ENCODE data around the gene HIVEP3.

The HIVEP3 gene

GRCh38 chr1:41844781-41845272, 73.9 kb downstream of the HIVEP3 start:
- no peak for DNase-seq

- DNase-seq = no peak
Measured at GRCh38 chr1:41844255-41844654, 74.5 kb downstream of the HIVEP3 start.

GRCh38 chr1:41842993-41843755, 75.5 kb downstream of the HIVEP3 start:
- no peak for DNase-seq

DNA sequence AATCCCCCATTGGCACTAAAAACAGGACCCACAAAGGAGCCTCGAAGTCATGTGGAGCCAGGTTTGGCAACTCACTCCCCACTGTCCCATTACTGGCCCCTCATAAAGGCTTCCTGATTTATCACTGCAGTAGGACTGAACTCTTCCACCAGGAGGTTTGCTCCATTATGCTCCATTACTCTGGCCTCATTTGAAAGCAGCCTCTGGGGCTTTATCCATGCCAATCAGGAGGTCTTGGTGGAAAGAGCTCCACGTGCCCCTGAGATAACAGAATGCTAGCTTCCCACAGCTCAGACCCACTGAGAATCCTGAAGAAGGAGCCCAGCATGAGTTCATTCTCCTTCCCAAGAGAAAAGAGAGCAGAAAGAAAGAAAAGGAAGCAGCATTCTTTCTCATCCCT, 76.4 kb downstream of the HIVEP3 start:
- DNase-seq = no peak

DNA sequence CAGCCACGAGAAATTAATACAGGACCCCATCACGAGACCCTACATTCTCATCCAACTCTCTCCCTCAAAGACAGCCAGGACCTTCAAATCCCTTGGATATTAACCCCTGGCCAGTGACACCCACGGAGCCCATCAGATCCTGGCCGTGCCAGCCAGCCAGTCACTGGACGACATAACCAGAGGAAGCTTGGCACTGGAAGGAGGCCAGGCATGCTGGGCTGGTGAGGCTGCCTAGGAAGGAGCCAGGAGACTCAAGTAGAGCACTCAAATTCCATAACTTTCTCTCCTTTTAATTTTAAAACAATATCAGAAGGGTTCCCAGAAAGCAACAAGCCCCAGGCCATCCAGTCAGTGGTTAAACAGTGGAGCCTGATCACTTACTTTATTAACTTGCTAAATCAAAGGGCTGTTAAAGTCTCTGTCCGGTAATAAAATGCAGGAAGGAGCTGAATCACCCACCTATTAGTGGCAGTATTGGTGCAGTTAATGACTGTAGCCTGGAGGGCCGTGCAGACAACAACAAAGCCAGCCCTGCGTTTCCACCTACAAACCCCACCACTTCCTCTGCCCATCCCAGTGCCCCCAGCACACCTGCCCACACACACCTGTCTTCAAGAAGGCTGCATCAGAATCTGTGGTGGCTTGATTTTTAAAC, 78.0 kb downstream of the HIVEP3 start:
- no peak for DNase-seq

- no peak for DNase-seq
Measured at GRCh38 chr1:41838266-41838665, 80.5 kb downstream of the HIVEP3 start.

- no peak for DNase-seq
Measured at GRCh38 chr1:41837691-41838090, 81.0 kb downstream of the HIVEP3 start.

DNA sequence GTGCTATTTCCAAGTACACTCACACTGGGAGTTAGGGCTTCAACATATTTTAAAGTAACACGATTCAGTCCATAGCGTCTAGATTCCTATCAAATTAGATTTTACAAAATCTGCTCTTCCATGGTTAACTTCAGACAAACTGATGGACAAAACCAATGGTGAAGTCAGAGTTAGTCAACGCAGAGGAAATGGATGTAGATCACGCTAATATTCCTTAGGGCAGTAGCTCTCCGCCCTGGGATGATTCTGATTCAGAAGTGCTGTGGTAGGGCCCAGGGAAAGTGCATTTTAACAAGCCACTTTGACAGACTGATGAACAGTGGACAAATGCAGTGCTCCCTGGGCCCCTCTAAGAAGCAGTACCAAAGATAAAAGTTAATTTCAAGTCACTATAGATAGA, 83.2 kb downstream of the HIVEP3 start:
- DNase-seq = no peak

- DNase-seq = no peak
Measured at GRCh38 chr1:41833519-41834000, 85.2 kb downstream of the HIVEP3 start.

DNA sequence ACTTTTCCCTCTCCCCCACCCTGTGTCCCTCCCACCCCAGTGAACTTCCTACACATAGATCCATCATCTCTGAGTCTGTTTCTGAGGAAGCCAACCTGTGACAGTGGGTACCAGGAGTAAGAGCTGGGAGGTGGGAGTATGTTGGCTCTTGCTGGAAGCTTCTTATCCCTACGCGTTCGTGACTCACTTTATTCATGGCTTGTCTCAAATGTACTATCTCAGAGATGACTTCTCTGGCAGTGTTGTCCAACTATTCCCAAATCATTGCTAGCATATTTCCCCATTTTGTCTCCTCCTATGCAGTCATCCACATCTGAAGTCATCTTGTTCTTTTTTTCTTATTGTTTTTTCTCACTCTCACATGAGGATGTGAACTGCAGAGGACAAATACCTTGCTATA, 88.0 kb downstream of the HIVEP3 start:
- DNase-seq = no peak

- DNase-seq = no peak
Measured at GRCh38 chr1:41827991-41828570, 90.6 kb downstream of the HIVEP3 start.

DNA sequence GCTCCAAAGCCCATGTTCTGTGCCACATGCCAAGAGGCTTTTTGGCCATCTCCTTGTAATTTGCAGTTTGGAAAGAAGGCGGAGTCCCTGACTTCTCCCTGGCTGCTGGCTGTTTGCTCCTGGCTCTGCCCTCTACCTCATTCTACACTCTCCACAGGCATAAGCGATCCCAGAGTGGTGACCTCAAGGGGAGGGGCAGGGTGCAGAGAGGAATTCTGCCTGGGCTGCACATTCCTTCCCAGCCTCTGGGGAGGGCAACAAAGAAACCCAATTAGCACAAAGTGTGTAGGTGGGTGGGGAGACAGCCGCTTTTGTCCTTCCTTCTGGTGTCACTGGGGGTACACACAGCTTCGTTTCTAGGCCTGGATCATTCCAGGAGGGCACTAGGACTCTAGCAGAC, 95.3 kb downstream of the HIVEP3 start:
- DNase-seq = no peak

- DNase-seq = no peak
Measured at GRCh38 chr1:41822866-41823265, 95.9 kb downstream of the HIVEP3 start.

DNA sequence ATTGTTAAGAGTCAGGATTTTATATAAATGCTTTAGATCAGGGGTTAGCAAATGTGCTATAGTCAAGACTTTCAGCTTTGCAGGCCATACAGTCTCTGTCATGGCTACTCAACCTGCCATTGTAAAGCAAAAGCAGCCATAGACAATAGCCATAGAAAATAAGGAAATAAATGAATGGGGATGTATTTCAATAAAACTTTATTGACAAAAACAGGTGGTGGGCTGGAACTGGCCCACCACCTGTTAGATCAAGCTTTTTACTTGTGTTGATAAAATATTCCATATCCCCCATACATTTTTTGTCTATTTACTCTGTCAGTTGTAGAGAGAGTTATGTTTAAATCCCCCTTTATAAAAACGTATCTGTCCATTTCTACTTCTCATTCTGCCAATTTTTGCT, 98.9 kb downstream of the HIVEP3 start:
- no peak for DNase-seq

DNA sequence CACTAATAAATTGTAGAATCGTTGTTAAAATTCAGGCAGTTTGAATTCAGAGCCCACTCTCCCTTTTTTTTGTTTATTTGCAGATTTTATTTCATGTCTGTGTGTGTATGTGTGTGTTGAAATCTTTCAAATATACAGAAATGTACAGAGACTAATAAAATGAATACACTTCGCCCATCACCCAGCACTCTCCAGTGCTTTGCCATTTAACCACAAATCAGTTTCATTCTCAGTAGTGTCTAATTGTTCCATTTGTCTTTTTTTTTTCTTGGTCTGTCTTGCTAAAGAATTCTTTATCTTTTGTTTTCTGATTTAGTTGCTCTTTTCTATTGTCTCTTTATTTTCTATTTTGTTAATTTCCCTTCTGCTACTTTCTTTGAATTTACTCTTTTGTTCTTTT, 99.7 kb downstream of the HIVEP3 start:
- DNase-seq = no peak

DNA sequence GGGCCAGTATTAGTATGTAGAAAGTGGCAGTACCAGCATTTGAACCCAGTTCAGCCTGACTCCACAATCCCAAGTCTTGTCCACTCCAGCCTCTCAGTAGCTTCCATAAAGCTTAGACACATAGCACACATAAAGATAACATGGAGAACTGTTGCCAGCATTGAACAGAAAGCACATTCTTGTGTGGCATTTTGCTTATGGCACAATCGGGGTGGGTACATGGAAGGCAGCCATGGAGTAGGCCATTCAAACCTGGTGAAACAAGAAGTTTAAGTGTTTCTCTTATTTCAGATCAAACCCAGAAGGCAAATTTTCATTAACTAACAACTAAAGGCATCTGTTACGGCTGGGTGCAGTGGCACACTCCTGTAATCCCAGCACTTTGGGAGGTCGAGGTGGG, 102.7 kb downstream of the HIVEP3 start:
- no peak for DNase-seq

GRCh38 chr1:41813755-41814745, 104.7 kb downstream of the HIVEP3 start:
- no peak for DNase-seq

DNA sequence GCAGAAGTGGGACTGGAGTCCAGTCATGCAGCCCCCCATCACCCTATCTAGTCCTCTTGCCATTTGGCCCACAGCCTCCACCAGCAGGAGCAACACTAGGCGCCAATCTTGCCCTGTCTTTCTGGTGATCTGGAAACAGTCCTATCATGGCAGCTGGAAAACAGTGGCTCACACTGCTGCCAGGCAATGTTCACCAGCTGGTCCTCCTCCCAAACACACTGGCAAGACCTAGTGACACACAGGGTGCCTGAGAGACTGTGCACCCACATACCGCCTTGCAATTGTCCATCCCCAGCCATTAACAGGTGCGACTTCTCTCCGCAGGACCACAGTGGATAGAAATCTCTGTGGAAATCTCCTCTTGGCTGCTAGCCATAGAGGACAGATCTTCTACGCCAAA, 105.5 kb downstream of the HIVEP3 start:
- DNase-seq = no peak

- no peak for DNase-seq
Measured at GRCh38 chr1:41812453-41812852, 106.3 kb downstream of the HIVEP3 start.

- peak; percentile 75 for DNase-seq
Measured at GRCh38 chr1:41812051-41812450, 106.7 kb downstream of the HIVEP3 start.

- DNase-seq = peak; percentile 58
Measured at GRCh38 chr1:41811051-41811795, 107.5 kb downstream of the HIVEP3 start.

DNA sequence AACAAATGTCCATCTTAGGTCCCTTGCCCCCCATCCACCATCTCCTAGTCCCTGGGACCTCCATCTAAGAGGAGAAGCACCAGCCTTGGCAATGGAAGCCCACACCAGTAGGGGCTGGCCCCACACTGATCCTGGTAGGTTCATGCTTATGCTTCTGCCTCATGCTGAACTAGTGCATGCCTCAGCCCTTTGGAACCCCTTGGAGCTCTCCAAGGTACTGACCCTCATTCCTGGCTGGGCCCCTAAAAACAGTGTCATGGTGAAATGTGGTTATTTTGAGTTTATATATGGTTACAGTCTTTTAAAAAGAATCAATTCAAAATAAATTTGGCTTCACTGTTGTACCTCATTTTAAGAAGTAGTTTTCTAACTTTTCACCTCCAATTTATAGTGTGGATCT, 108.3 kb downstream of the HIVEP3 start:
- peak; percentile 51 for DNase-seq
